OCI-LY3 (cell line): Measurements from ENCODE around the gene SPDEF.

Source experiments
- EZH2phosphoT487 ChIP-seq: fragments of 200-600 bp; shearing (Covaris generic); IDR thresholded peaks from 2 replicates; pipeline ENCODE4 v1.6.1; 2018; ENCODE audit warnings: antibody characterized with exemption, mixed run types, low read depth
- TF ChIP-seq, protein P1 (sequence below): fragments of 200-600, 300-600 bp; sonication (generic); IDR thresholded peaks from 2 replicates; pipeline ENCODE4 v1.5.1; 2014; ENCODE audit warnings: antibody characterized with exemption, low read length, low read depth

DNA sequence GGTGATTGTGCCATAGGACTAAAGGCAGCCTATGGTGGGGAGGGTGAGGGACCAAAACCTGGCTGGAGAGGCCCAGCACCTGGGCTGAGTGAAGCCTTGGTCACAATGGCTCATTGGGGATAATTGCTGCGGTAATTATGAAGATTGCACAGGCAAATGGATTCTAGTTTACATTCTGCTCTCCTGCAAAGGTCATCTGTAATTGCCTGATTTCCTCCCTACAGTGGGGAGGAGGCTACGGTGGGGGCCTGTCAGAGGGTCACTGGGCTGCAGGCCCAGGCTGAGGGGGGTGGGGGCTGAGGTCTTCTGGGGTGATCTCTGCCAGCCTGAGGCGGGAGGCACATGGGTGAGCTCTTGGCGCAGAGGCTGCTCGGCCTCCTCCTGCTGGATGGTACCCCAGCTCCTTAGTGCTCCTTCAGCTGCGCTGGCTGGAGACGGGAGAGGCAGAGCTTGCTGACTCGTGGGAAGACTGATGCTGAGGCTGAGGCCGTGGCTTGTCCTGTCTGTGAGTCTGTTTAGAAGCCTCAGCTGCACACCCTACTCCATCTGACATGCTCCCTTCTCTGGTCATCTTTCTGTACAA, 59.9 kb downstream of the SPDEF start:
- TF ChIP-seq, protein P1, sequence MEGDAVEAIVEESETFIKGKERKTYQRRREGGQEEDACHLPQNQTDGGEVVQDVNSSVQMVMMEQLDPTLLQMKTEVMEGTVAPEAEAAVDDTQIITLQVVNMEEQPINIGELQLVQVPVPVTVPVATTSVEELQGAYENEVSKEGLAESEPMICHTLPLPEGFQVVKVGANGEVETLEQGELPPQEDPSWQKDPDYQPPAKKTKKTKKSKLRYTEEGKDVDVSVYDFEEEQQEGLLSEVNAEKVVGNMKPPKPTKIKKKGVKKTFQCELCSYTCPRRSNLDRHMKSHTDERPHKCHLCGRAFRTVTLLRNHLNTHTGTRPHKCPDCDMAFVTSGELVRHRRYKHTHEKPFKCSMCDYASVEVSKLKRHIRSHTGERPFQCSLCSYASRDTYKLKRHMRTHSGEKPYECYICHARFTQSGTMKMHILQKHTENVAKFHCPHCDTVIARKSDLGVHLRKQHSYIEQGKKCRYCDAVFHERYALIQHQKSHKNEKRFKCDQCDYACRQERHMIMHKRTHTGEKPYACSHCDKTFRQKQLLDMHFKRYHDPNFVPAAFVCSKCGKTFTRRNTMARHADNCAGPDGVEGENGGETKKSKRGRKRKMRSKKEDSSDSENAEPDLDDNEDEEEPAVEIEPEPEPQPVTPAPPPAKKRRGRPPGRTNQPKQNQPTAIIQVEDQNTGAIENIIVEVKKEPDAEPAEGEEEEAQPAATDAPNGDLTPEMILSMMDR, result no peak
- no peak for TF ChIP-seq EZH2phosphoT487
